Fibroblast of lung (primary cell): ENCODE data around the gene SEPTIN2. TPM values are rescaled to one million over a fixed set of nuclear protein-coding genes. Genes with fewer than 3 reads are reported as not detected.
"Not testable (repeated sequence)": the region's sequence is repeated elsewhere in the genome, so short reads cannot be mapped to it uniquely, and the experiment has no call there.

Source experiments
- DNase-seq, 2 donors: peaks; one replicate each; pipeline versions ENCODE4 v3.0.0 to v3.0.0-alpha.2; 2010; ENCODE audit warnings: low read depth in 2 of 2
- H2AFZ ChIP-seq: 2 replicates; pipeline ENCODE4 v1.5.1; 2012; ENCODE audit warnings: low read length, control low read depth, inconsistent platforms
- H3K27ac ChIP-seq: 2 replicates; pipeline ENCODE4 v1.5.1; 2011; ENCODE audit warnings: low read length, control low read depth; ENCODE audit not compliant: insufficient read depth
- H3K27me3 ChIP-seq: 2 replicates; pipeline ENCODE4 v1.5.1; 2011; ENCODE audit warnings: mild to moderate bottlenecking, low read length; ENCODE audit not compliant: control insufficient read depth, insufficient read depth
- H3K36me3 ChIP-seq: 2 replicates; pipeline ENCODE4 v1.5.1; 2011; ENCODE audit warnings: low read length; ENCODE audit not compliant: control insufficient read depth, insufficient read depth
- H3K4me1 ChIP-seq: 2 replicates; pipeline ENCODE4 v1.5.1; 2011; ENCODE audit warnings: low read length; ENCODE audit not compliant: control insufficient read depth, insufficient read depth; ENCODE audit errors: extremely low read depth
- H3K4me2 ChIP-seq: 2 replicates; pipeline ENCODE4 v1.5.1; 2011; ENCODE audit warnings: low read length, control low read depth; ENCODE audit not compliant: insufficient read depth; ENCODE audit errors: extremely low read depth
- H3K4me3 ChIP-seq, 4 experiments: fragments of 200-600 bp in 1 of 4; sonication (generic) in 1 of 4; replicated peaks in 1 of 4; 2 replicates each; pipeline ENCODE4 v1.5.1; 2011 to 2016; ENCODE audit warnings: low read length in 4 of 4, low read depth in 3 of 4, mild to moderate bottlenecking in 3 of 4, control low read depth in 2 of 4, inconsistent platforms in 1 of 4, mixed read lengths in 1 of 4; ENCODE audit not compliant: insufficient read depth in 1 of 4; ENCODE audit errors: control extremely low read depth in 1 of 4
- H3K79me2 ChIP-seq: 2 replicates; pipeline ENCODE4 v1.5.1; 2012; ENCODE audit warnings: mild to moderate bottlenecking, low read length, inconsistent platforms; ENCODE audit not compliant: control insufficient read depth, insufficient read depth
- H3K9ac ChIP-seq: 2 replicates; pipeline ENCODE4 v1.5.1; 2011; ENCODE audit warnings: mild to moderate bottlenecking, low read length, control low read depth; ENCODE audit not compliant: insufficient read depth
- H3K9me3 ChIP-seq: 2 replicates; pipeline ENCODE4 v1.5.1; 2012; ENCODE audit warnings: low read depth, low read length; ENCODE audit not compliant: control insufficient read depth, insufficient read depth
- H4K20me1 ChIP-seq: 2 replicates; pipeline ENCODE4 v1.5.1; 2011; ENCODE audit warnings: low read length; ENCODE audit not compliant: control insufficient read depth, insufficient read depth; ENCODE audit errors: extremely low read depth
- EZH2 ChIP-seq: IDR thresholded peaks from 2 replicates; pipeline ENCODE4 v1.5.1; 2012; ENCODE audit warnings: low read length, control low read depth, mild to moderate bottlenecking; ENCODE audit errors: missing control alignments
- polyA plus RNA-seq, 2 donors: library from polyadenylated mRNA; depleted of rRNA in 1 of 2; stranded (reverse) in 1 of 2; unstranded in 1 of 2; fragments of >200 nt; gene quantifications; 2 replicates each; pipeline ENCODE4 v1.2.1, GENCODE V29; 2011 to 2012; ENCODE audit warnings: missing spikeins in 1 of 2
- total RNA-seq: library from RNA; depleted of rRNA; stranded (reverse); fragments of >200 nt; gene quantifications from 2 replicates; pipeline ENCODE4 v1.2.1, GENCODE V29; 2014
- TF ChIP-seq, protein P1 (sequence below), 2 donors: IDR thresholded peaks in 1 of 2; conservative IDR thresholded peaks in 1 of 2; 1 replicate in 1 of 2; 2 replicates in 1 of 2; pipeline ENCODE4 v1.5.1; 2011 to 2012; ENCODE audit warnings: low read length in 2 of 2, control low read depth in 1 of 2, inconsistent platforms in 1 of 2, low read depth in 1 of 2, mild to moderate bottlenecking in 1 of 2

Gene SEPTIN2
- total and polyA plus RNA-seq, 2 donors (not counting 1 experiment from before 2014, with no cell fraction given), result 403 to 927 TPM

DNA sequence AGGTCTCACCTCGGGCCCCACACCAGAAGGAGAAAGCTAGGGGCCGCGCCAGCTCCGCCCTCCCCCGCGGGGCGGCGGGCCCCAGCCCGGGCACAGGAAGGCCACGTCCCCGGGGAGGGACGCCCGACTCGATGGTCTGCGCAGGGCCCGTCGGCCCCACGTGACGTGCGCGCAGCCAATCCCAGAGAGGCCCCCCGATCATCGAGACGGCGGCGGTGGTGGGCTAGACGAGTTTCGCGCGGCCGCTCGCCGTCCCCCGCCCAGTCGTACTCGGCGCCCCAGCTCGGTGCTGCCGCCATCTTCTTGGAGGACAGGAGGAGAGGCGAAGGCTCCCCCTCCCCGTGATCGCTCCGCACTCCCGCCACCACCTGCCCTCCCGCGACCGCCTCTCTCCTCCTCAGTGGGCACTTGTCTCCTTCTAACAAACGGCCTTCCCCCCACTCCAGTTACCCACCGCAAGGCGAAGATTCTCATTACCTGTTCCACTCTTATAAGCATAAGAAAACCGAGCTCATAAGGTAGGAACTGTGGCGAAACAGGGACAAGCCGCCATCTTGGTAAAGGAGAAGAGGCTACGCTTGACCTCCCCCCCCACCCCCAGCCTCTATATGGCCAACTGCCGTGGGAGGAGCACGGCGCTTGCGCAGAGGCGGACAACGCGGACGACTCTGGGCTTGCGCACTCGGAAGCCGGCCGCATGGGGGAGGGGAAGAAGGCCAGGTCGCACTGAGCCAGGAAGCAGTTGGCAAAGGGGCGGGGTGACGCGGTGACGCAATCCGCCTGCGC, 439 bp upstream of the SEPTIN2 start, which contains the start of gene HDLBP:
HDLBP (minus strand) TSS at position 580 of the 786 bp plus-strand sequence. CDS start 48,803 bp downstream, outside the sequence.
- Histone ChIP-seq H3K27ac (peak within 1 kb of the TSS; percentile 99), H3K79me2 (peaks cover 91% of the 10 kb centered on the region), H3K4me1 (peaks cover 3% of the 10 kb centered on the region), H2AFZ (peak within 1 kb of the TSS; percentile 77), H3K9ac (peak within 1 kb of the TSS; percentile 98), H3K36me3 (no peaks in the 10 kb centered on the region), H3K4me2 (peak within 1 kb of the TSS; percentile 93), H4K20me1 (no peaks in the 10 kb centered on the region), H3K27me3 (no peaks in the 10 kb centered on the region), H3K4me3 (peak within 1 kb of the TSS; percentile 81 to 99 (median 95)), H3K9me3 (no peaks in the 10 kb centered on the region)
- DNase-seq, result peak; percentile 97 to 99
- TF ChIP-seq EZH2, result no peak
- TF ChIP-seq, protein P1, sequence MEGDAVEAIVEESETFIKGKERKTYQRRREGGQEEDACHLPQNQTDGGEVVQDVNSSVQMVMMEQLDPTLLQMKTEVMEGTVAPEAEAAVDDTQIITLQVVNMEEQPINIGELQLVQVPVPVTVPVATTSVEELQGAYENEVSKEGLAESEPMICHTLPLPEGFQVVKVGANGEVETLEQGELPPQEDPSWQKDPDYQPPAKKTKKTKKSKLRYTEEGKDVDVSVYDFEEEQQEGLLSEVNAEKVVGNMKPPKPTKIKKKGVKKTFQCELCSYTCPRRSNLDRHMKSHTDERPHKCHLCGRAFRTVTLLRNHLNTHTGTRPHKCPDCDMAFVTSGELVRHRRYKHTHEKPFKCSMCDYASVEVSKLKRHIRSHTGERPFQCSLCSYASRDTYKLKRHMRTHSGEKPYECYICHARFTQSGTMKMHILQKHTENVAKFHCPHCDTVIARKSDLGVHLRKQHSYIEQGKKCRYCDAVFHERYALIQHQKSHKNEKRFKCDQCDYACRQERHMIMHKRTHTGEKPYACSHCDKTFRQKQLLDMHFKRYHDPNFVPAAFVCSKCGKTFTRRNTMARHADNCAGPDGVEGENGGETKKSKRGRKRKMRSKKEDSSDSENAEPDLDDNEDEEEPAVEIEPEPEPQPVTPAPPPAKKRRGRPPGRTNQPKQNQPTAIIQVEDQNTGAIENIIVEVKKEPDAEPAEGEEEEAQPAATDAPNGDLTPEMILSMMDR (conservative IDR thresholded peaks at IDR 0.05 in 1 of 2, IDR thresholded peaks at IDR 0.05 in 1 of 2; ENCODE audit: low read depth in 1 of 2, low read length in 2 of 2), result no peak

DNA sequence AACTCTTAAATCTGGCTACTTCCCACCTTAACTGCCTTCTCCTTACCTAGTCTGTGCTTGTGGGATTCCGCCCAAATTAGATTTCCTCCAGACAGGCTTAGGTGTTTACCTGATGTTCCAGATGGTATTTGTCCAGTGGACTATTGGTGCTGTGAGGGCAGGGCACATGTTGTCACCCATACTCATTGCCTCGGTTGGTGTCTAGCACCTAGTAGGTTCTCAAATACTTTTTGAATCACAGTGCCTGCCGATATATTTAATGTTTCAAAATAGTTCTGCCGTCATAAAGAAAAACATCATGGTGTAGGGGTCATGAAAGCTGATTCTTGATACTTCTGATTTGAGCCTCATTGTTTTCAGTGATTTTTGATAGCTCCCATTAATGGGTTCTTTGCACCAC, 1.1 kb downstream of the SEPTIN2 start:
- H2AFZ ChIP-seq, result no peak overlapping the region
- peak overlapping the region; percentile 94 for H3K9ac ChIP-seq
- no peaks in the 10 kb centered on the region for H4K20me1 ChIP-seq
- no peaks in the 10 kb centered on the region for H3K9me3 ChIP-seq
- TF ChIP-seq, protein P1 (conservative IDR thresholded peaks at IDR 0.05 in 1 of 2, IDR thresholded peaks at IDR 0.05 in 1 of 2; ENCODE audit: low read depth in 1 of 2, low read length in 2 of 2), result no peak
- no peak for TF ChIP-seq EZH2
- H3K79me2 ChIP-seq, result peaks cover 91% of the 10 kb centered on the region
- H3K4me3 ChIP-seq, result peak overlapping the region; percentile 74 to 99 (median 90)
- no peaks in the 10 kb centered on the region for H3K36me3 ChIP-seq
- H3K27ac ChIP-seq, result peak overlapping the region; percentile 99
- DNase-seq, result no peak
- H3K4me2 ChIP-seq, result peak overlapping the region; percentile 93
- peaks cover 3% of the 10 kb centered on the region for H3K4me1 ChIP-seq
- no peaks in the 10 kb centered on the region for H3K27me3 ChIP-seq

DNA sequence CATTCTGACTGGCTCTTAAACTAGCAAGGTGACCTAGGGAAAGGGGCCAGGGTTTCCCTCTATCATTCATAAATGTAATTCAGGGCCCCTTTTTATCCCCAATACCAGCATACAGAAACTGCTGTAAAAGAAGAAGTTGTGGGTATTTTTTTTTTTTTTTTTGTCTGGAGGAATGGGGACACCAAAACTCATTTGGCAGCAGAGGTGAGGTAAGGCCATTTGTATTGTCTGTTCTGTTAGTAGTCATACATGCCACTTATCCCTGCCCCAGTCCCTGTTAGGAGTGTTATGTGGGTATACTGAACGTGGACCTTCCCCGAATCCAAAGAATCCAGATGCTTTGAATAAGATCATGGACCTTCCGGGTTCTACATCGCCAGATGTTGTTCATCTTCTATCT, 1.7 kb downstream of the SEPTIN2 start:
- H3K9me3 ChIP-seq, result no peaks in the 10 kb centered on the region
- H3K4me1 ChIP-seq, result peaks cover 3% of the 10 kb centered on the region
- no peak overlapping the region for H2AFZ ChIP-seq
- H3K4me3 ChIP-seq, result peak overlapping the region; percentile 74 to 99 (median 90)
- no peak overlapping the region for H3K27ac ChIP-seq
- no peak for DNase-seq
- H3K9ac ChIP-seq, result no peak overlapping the region
- no peak for TF ChIP-seq EZH2
- TF ChIP-seq, protein P1 (conservative IDR thresholded peaks at IDR 0.05 in 1 of 2, IDR thresholded peaks at IDR 0.05 in 1 of 2; ENCODE audit: low read depth in 1 of 2, low read length in 2 of 2), result no peak
- no peaks in the 10 kb centered on the region for H3K27me3 ChIP-seq
- peak overlapping the region; percentile 93 for H3K4me2 ChIP-seq
- H3K36me3 ChIP-seq, result no peaks in the 10 kb centered on the region
- H3K79me2 ChIP-seq, result peaks cover 91% of the 10 kb centered on the region
- H4K20me1 ChIP-seq, result no peaks in the 10 kb centered on the region

DNA sequence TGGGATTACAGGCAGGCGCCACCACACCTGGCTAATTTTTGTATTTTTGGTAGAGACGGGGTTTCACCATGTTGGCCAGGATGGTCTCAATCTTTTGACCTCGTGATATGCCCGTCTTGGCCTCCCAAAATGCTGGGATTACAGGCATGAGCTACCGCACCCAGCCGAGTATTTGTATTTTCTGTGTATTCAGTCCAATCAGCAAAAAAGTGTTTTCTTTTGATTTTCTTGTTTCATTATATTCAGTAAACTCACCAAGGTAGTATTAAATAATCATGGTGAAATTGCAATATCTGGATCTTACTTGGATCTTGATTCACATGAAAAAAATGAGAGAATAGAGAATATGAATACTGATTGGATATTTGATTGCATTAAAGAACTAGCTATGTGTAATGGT, 3.1 kb downstream of the SEPTIN2 start:
- H3K4me1 ChIP-seq, H2AFZ ChIP-seq, H3K4me3 ChIP-seq, H3K27ac ChIP-seq, H3K9me3 ChIP-seq, DNase-seq, H3K36me3 ChIP-seq, H4K20me1 ChIP-seq, H3K27me3 ChIP-seq, H3K9ac ChIP-seq: not testable (repeated sequence)
- H3K4me2 ChIP-seq, result peak overlapping the region; percentile 15
- peaks cover 91% of the 10 kb centered on the region for H3K79me2 ChIP-seq
